Measurements from ENCODE around the gene C19orf25.
"Not testable (repeated sequence)": the region's sequence is repeated elsewhere in the genome, so short reads cannot be mapped to it uniquely, and the experiment has no call there.

The C19orf25 gene

GRCh38 chr19:1512671-1513498 lies 33.9 kb upstream of the C19orf25 start, which contains the start of gene ADAMTSL5:
TSS of gene ADAMTSL5 (minus strand) at chr19:1513019. CDS start at chr19:1510943, 2,076 bp downstream.
- peak; percentile 70 for DNase-seq (ENCODE audit: low spot score)

GRCh38 chr19:1511318-1512317 lies 32.6 kb upstream of the C19orf25 start:
- DNase-seq (ENCODE audit: low spot score), result no peak

DNA sequence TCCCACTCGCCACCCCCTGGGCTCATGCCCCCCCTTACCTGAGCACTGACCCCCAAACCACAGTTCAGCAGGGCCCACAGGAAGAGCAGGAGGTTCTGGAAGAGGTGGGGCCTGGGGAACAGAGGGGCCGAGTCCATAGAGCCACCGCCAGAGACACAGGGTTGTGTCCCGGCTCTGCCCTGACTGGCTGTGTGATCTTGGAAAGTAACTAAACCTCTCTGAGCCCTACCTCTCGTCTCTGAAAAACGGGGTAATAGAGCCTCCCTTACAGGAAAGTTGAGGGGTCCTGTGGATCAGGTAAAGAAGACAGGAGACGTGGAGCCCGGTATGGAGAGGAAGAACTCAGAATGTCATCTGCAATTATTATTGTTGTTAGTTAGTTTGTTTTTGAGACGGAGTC lies 31.8 kb upstream of the C19orf25 start:
- no peak for DNase-seq (ENCODE audit: low spot score)

GRCh38 chr19:1510442-1510806 lies 31.4 kb upstream of the C19orf25 start:
- DNase-seq (ENCODE audit: low spot score), result no peak

- no peak for DNase-seq (ENCODE audit: low spot score)
These were observed 30.8 kb upstream of the C19orf25 start for GRCh38 chr19:1509602-1510441.

- no peak for DNase-seq (ENCODE audit: low spot score)
These were observed 29.5 kb upstream of the C19orf25 start for GRCh38 chr19:1508507-1508856.

- peak; percentile 89 for DNase-seq (ENCODE audit: low spot score)
These were observed 28.9 kb upstream of the C19orf25 start for GRCh38 chr19:1507763-1508506.

DNA sequence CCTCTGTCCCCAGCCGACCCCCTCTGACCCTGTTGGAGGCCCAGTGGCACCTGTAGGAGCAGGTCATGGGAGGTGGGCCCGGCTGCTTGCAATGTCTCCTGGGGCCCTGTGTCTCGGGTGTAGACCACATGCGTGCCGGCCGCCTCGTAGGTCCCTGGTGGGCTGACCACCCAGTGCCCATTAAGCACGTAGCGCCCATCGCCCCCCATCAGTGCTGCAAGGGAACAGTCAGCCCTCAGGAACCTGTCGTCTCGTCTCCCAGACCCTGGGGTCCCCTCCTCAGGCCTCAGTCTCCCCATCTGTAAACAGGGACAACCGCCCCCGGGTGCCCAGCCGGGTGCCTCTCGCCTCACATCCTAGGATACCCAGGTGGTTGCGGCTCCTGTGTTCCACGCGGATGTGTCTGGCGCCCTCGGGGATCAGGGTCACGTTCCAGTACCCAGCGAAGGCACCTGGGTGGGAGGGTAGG lies 28.2 kb upstream of the C19orf25 start:
- DNase-seq (ENCODE audit: low spot score), result no peak

GRCh38 chr19:1505991-1506881 lies 27.2 kb upstream of the C19orf25 start:
- no peak for DNase-seq (ENCODE audit: low spot score)

- DNase-seq (ENCODE audit: low spot score), result no peak
These were observed 26.0 kb upstream of the C19orf25 start for GRCh38 chr19:1505012-1505411.

- DNase-seq (ENCODE audit: low spot score), result no peak
These were observed 25.1 kb upstream of the C19orf25 start for GRCh38 chr19:1503925-1504773.

DNA sequence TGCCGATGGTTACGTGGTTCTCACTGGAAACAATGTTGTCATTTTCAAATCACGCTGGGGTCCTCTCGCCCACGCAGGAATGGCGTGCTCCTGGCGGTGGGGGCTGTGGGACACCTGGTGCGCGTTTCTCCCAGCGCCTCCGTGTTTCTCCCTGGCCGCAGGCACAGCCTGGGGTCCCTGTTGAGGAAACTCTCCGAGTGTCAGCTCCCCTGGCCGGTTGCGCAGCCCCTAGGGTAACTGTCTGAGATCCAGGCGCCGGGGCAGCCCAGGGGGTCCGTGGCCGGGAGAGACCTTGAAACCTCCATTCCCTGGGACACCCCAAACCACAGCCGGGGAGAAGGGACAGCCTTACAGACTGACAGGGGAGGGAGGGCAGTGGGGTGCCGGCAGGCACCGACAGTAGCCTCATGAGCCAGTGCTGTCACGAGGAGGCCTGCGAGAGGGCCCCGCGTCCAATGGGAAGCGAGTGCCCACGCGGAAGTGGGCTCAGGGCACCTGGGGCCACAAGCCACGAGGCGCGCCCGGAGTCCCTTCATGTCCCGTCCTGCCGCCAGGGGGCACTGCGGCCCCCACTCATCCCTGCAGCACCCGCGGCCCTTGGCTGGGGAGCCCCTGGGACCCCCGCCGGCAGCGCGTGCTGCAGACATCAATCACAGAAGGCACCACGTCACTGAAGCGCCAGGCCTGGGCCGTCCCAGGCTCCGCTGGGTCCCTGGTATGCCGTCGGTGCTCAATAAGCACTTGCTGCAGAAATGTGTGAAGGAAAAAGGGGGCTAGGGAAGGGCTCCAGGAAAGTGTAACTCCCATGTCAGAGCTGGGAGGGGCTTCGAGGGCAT lies 24.3 kb upstream of the C19orf25 start:
- peak; percentile 69 for DNase-seq (ENCODE audit: low spot score)

GRCh38 chr19:1502433-1503088 lies 23.5 kb upstream of the C19orf25 start:
- DNase-seq (ENCODE audit: low spot score), result no peak

DNA sequence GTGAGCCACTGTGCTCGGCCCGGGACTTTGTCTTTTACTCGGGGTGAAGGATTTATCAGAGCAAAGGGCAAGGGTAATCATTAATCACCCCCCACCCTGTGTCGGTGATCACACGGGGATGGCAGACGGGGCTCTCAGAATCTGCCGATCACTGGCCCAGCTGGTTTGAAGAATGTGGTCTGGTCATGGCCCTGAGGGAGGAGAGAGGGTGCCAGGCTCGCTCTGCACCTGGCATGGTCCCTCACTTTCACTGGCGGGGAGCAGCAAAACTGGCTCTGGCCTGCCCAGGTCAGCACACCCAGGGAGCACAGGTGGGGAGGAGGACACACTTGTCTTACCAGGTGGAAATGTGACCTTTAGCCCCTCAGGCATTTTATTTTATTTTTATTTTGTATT lies 22.2 kb upstream of the C19orf25 start:
- no peak for DNase-seq (ENCODE audit: low spot score)

- DNase-seq (ENCODE audit: low spot score), result not testable (repeated sequence)
These were observed 20.2 kb upstream of the C19orf25 start for GRCh38 chr19:1499231-1499630.

DNA sequence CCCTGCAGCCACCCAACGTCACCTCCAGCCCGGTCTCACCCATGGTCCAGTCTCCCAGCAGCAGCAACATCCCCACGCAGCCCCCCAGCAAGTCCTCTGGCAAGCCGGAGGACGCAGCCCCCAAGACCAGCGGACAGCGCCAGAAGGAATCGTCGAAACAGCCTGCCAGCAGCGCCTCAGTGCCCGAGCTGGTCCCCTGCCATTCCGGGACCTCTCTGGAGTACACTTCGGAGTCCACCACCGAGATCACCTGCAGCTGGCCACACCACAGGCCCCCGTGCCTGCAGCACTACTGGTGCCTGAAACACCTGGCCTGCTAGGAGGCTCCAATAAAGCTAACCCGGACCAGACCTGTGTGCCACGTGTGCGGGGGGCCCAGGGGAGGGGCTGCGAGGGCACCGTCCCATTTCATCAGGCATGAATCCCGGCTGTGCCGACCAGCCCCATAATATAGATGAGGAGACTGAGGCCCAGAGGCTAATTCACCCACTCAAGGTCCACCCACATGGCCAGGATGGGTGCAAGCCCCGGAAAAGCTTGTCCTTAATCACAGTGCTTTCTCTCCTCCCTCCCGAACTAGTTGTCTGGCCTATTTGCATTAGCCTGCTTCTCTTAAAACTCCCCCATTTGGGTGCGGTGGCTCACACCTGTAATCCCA lies 18.7 kb upstream of the C19orf25 start:
- DNase-seq (ENCODE audit: low spot score), result no peak

Data from activated CD4-positive, alpha-beta T cell treated with anti-CD3 and anti-CD28 coated beads, Interleukin-2, Interleukin-4, amounts not matched to agents 100 ng/mL and 50 ng/mL, durations not matched to agents 16 hours and 8 hours (primary cell).